ENCODE measurements around the gene EDAR.

DNA sequence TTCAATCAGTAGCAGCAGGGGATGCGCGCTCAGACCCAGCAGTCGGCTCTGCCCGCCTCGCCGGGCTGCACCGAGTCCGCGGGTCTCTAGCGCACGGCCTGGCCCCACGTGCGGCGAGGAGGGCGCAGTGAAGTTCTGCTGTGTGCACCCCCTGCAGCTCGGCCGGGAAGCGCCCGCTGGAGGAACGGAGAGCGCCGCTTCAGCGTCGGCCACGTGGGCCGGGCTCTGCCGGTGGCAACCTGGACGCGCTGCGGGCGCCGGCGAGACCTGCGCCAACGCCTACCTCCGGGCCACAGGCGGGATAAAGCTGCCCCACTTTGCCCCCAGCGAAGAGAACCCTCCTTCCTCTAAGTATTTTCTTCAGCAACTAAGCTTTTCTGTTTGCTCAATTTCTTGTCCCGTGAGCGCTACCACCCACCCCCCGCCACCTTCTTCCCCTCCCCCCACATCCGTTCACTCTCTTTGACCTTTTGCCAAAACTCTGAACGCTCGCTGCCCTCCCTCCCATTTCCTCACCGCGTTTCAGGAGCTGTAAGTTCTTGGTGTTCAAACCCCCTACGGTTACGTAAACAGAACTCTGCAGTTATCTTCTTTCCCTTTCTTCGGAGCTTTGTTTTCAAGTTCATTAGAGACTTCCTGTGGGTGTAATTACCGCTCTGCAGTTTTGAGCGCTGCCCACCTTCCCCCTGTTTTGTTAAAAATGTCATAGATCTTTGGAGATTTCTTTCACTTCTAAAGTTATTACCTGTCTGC, 42.6 kb upstream of the EDAR start:
- TF ChIP-seq, protein P1, sequence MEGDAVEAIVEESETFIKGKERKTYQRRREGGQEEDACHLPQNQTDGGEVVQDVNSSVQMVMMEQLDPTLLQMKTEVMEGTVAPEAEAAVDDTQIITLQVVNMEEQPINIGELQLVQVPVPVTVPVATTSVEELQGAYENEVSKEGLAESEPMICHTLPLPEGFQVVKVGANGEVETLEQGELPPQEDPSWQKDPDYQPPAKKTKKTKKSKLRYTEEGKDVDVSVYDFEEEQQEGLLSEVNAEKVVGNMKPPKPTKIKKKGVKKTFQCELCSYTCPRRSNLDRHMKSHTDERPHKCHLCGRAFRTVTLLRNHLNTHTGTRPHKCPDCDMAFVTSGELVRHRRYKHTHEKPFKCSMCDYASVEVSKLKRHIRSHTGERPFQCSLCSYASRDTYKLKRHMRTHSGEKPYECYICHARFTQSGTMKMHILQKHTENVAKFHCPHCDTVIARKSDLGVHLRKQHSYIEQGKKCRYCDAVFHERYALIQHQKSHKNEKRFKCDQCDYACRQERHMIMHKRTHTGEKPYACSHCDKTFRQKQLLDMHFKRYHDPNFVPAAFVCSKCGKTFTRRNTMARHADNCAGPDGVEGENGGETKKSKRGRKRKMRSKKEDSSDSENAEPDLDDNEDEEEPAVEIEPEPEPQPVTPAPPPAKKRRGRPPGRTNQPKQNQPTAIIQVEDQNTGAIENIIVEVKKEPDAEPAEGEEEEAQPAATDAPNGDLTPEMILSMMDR (optimal IDR thresholded peaks at IDR 0.05 in 1 of 3, IDR thresholded peaks at IDR 0.05 in 1 of 3, conservative IDR thresholded peaks at IDR 0.05 in 1 of 3; ENCODE audit: extremely low read depth in 1 of 3, insufficient read depth in 2 of 3, low read length in 3 of 3): no peak
- no peak for TF ChIP-seq EZH2 (IDR thresholded peaks at IDR 0.05; ENCODE audit: low read length)
